Stimulated activated CD4-positive, alpha-beta T cell treated with anti-CD3 and anti-CD28 coated beads, Interleukin-15, amount 100 ng/mL, for 48 hours (primary cell): Measurements from ENCODE around the gene AADACL2.
"Not testable (repeated sequence)": the region's sequence is repeated elsewhere in the genome, so short reads cannot be mapped to it uniquely, and the experiment has no call there.

Source experiments
- DNase-seq, 2 donors: peaks; one replicate each; pipeline ENCODE4 v3.0.0-alpha.2; 2020; ENCODE audit warnings: low read depth in 2 of 2

AADACL2 gene, protein sequence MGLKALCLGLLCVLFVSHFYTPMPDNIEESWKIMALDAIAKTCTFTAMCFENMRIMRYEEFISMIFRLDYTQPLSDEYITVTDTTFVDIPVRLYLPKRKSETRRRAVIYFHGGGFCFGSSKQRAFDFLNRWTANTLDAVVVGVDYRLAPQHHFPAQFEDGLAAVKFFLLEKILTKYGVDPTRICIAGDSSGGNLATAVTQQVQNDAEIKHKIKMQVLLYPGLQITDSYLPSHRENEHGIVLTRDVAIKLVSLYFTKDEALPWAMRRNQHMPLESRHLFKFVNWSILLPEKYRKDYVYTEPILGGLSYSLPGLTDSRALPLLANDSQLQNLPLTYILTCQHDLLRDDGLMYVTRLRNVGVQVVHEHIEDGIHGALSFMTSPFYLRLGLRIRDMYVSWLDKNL

GRCh38 chr3:151733613-151734012 is at the start of gene AADACL2:
Gene AADACL2, plus strand, starts transcription at chr3:151733927. Its CDS starts 109 bp downstream, at chr3:151734036.
- no peak for DNase-seq

GRCh38 chr3:151684094-151684493 is 49.6 kb upstream of the AADACL2 start:
- no peak for DNase-seq

- no peak for DNase-seq
Measured at GRCh38 chr3:151686257-151686656, 47.5 kb upstream of the AADACL2 start.

- no peak for DNase-seq
Measured at GRCh38 chr3:151687076-151687475, 46.7 kb upstream of the AADACL2 start.

- no peak for DNase-seq
Measured at GRCh38 chr3:151688571-151688970, 45.2 kb upstream of the AADACL2 start.

DNA sequence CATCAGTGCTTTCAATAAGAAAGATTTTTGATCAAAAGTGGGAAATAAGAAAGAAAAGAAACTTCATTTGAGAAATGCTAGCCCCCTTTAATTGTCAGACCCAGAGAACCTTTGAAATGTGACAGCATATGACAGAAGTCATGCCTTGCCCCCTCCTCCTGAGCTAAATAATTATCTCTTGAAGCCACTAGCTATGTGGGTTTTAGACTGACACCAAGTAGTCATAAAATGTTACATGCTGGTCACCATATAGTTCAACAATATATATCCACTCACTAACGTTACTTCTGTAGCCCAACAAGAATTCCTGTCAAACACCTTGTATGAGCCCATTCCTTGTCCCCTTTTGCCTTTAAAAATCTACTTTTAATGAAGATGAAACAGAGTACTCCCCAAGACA is 43.1 kb upstream of the AADACL2 start:
- no peak for DNase-seq

GRCh38 chr3:151697496-151697895 is 36.2 kb upstream of the AADACL2 start:
- DNase-seq, result no peak

- DNase-seq, result no peak
Measured at GRCh38 chr3:151707216-151707615, 26.5 kb upstream of the AADACL2 start.

DNA sequence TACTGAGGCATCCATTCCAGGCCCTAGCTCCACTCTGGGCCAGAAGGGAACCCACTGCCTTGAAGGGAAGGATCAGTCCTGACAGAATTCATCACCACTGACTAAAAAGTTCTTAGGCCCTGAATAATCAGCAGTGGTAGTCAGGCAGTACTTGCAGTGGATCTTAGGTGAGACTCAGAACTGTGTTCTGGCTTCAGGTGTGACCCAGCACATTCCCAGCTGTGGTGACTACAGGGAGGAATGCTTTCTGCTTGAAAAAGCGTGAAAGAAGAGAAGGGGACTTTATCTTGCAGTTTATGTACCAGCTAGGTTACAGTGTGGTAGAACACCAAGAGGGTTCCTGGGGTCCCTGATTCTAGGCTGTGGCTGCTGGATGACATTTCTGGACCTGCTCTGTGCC is 24.9 kb upstream of the AADACL2 start:
- no peak for DNase-seq

GRCh38 chr3:151709847-151710246 is 23.9 kb upstream of the AADACL2 start:
- no peak for DNase-seq

- no peak for DNase-seq
Measured at GRCh38 chr3:151721294-151721693, 12.4 kb upstream of the AADACL2 start.

GRCh38 chr3:151722856-151723255 is 10.9 kb upstream of the AADACL2 start:
- no peak for DNase-seq

GRCh38 chr3:151724576-151725562 is 8.9 kb upstream of the AADACL2 start:
- DNase-seq, result no peak

- no peak for DNase-seq
Measured at GRCh38 chr3:151726016-151726415, 7.7 kb upstream of the AADACL2 start.

GRCh38 chr3:151732861-151733260 is 866 bp upstream of the AADACL2 start:
- no peak for DNase-seq

DNA sequence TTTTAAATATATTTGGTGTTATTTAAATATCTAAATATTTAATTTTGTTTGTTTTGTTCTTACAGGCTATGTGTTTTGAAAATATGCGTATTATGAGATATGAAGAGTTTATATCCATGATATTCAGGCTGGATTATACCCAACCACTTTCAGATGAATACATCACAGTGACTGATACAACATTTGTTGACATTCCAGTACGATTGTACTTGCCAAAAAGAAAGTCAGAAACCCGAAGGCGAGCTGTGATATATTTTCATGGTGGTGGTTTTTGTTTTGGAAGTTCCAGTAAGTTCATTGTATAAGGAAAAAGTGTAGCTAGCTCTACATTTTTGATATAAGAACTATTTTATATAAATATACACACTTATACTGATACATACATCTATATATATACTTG is 6.9 kb downstream of the AADACL2 start:
- no peak for DNase-seq

DNA sequence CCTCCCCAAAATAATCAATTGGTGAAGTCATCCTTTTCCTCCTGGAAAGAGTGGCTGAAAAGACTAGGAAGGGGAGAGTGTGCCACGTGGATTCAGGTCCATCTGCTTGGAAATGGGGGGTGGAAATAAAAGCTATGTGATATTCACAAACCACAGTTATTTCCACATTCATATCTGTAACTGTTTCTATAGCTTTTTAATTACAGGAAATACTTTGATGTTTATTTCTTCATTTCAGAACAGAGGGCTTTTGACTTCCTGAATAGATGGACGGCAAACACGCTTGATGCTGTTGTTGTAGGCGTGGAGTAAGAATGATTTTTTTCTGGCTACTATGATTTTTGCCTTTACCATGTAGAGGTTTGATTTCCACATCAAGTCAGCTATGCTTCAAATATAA is 10.1 kb downstream of the AADACL2 start:
- DNase-seq, result no peak

DNA sequence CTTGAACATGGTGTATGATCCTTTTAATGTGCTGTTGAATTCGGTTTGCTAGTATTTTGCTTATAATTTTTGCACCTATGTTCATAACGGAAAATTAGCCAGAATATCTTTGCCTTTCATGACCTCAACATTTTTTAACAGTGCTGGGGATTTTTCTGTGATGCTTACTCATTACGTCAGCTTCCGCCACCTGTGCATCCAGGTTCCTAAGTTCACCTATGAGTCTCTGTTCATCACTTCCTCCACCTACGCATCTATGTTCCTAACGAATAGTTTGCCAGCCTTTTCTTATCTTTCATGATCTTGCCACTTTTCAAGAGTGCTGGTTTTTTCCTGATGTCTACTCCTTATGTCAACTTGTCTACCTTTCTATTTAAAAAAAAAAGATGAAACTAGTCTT is 16.5 kb downstream of the AADACL2 start:
- DNase-seq, result no peak

DNA sequence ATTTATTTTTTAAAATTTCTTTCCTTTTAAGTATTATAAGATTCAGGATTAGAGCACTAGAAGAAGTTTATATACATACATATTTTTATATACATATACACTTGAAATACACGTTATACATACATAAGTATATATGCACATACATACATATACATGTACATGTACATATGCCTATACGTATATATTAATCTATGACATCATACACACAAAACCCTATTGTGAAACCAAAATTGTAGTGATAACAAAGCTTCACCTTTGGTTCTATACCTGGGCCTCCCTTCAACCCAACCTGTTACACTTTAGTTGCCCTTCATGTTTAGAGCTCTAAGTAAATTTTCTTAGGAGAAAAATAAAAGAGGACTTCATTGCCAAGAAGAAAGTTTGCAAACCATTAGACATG is 17.0 kb downstream of the AADACL2 start:
- DNase-seq, result no peak

DNA sequence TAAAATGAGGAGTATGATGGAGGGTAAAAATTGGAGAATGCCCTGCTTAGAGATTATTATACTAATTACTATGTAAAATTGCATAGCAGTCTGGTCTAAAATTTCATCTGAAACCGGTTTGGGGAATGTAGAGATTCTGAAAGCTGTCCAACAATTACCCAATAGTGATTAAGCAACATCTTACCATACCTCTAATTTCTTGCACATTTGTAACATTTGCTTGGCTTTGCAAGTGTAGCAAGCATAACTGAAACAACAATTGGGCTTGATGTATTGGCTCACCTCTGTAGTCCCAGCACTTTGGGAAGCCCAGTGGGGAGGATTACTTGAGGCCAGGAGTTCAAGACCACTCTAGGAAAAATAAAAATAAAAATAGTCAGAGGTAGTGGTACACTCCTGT is 17.4 kb downstream of the AADACL2 start:
- no peak for DNase-seq

DNA sequence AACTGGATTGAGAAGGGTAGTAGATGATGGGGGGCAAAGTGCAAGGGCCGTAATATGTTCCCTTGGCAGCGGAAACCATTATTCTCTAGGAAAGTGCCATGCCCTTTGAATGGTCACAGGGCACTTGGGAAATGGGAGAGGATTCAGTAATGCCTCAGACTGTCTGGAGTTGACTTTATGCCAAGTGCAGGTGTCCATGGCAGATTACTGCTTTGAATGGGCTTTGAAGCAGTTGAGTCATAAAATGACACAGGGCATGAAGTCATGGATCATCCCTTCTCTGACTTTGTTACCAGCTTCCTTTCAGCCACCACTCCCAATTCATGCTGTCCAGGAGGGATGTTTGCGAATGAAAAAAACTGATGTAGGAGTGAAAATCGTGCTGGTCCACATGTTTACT is 20.1 kb downstream of the AADACL2 start:
- DNase-seq, result no peak

GRCh38 chr3:151761581-151761980 is 27.9 kb downstream of the AADACL2 start:
- no peak for DNase-seq

DNA sequence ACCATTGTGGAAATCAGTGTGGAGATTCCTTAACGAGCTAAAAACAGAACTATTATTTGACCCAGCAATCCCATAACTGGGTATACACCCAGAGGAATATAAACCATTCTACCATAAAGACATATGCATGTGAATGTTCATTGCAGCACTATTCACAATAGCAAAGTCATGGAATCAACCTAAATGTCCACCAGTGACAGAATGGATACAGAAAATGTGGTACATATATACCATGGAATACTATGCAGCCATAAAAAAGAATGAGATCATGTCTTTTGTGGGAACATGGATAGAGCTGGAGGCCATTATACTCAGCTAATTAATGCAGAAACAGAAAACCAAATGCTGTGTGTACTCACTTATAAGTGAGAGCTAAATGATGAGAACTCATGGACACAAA is 31.0 kb downstream of the AADACL2 start:
- DNase-seq, result not testable (repeated sequence)
